ENCODE results near the gene NAGK. TPM values are rescaled to one million over a fixed set of nuclear protein-coding genes. Genes with fewer than 3 reads are reported as not detected.
A peak's percentile ranks its signal among the peaks of the same experiment; 100 is the strongest.
"Not testable (repeated sequence)": the region's sequence is repeated elsewhere in the genome, so short reads cannot be mapped to it uniquely, and the experiment has no call there.

The NAGK gene
- total and polyA plus RNA-seq, 4 donors: 41.2 to 147 (median 107) TPM

DNA sequence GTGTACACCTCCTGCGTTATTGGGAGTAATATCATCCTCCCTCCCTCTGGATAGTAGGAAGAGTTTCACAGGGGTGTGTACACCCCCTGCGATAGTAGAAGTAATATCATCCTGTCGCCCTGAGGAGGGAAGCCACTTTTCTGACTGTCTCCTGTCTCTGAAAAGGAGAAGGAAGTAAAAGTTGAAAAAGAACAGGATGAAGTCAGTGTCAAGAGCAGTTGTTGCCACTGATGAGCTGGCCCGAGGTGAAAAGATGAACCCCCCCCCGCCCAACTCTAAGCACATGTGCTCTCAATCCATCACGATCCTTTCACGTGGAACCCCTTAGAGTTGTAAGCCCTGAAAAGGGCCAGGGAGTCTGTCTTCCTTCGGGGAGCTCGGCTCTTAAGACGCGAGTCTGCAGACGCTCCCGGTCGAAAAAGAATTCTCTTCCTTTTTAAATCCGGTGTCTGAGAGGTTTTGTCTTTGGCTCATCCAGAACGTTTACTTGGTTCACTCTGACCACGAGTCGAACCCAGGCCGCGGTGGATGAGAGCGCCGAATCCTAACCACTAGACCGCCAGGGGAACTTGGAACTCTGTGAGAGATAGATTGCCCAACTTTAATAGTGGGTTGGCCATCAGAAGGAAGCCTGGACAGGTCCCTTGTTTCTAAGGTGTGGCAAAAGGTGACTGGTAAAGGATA, 22.4 kb upstream of the NAGK start:
- no peak overlapping the region for H3K27ac ChIP-seq (ENCODE audit: low read depth, low read length)
- 84% methylated on average over 17 of the region's 23 CpGs for WGBS (ENCODE audit: insufficient coverage)
- H3K27me3 ChIP-seq (ENCODE audit: control insufficient read depth, insufficient read depth, low read length): no peaks in the 10 kb centered on the region
- H3K4me3 ChIP-seq (ENCODE audit: low read depth, low read length): no peak overlapping the region
- DNase-seq (ENCODE audit: low read depth in 4 of 6, low spot score in 6 of 6): no peak
- no peaks in the 10 kb centered on the region for H3K9me3 ChIP-seq (ENCODE audit: control insufficient read depth, insufficient read depth, low read length)
- no peaks in the 10 kb centered on the region for H3K4me1 ChIP-seq (ENCODE audit: control insufficient read depth, insufficient read depth, low read length)
- no peaks in the 10 kb centered on the region for H3K36me3 ChIP-seq (ENCODE audit: control insufficient read depth, insufficient read depth, low read length)

GRCh38 chr2:71048096-71048495, 20.4 kb upstream of the NAGK start:
- DNase-seq (ENCODE audit: low read depth in 4 of 6, low spot score in 6 of 6): no peak
- no peaks in the 10 kb centered on the region for H3K27me3 ChIP-seq (ENCODE audit: control insufficient read depth, insufficient read depth, low read length)
- no peak overlapping the region for H3K4me3 ChIP-seq (ENCODE audit: low read depth, low read length)
- H3K27ac ChIP-seq (ENCODE audit: low read depth, low read length): no peak overlapping the region
- H3K36me3 ChIP-seq (ENCODE audit: control insufficient read depth, insufficient read depth, low read length): no peaks in the 10 kb centered on the region
- H3K9me3 ChIP-seq (ENCODE audit: control insufficient read depth, insufficient read depth, low read length): no peaks in the 10 kb centered on the region
- no peaks in the 10 kb centered on the region for H3K4me1 ChIP-seq (ENCODE audit: control insufficient read depth, insufficient read depth, low read length)
- 88% methylated on average over 5 of the region's 7 CpGs for WGBS (ENCODE audit: insufficient coverage)

- 92% methylated on average over 8 of the region's 10 CpGs for WGBS (ENCODE audit: insufficient coverage)
- not testable (repeated sequence) for DNase-seq (ENCODE audit: low read depth in 4 of 6, low spot score in 6 of 6); H3K27me3 ChIP-seq (ENCODE audit: control insufficient read depth, insufficient read depth, low read length); H3K4me1 ChIP-seq (ENCODE audit: control insufficient read depth, insufficient read depth, low read length); H3K4me3 ChIP-seq (ENCODE audit: low read depth, low read length); H3K9me3 ChIP-seq (ENCODE audit: control insufficient read depth, insufficient read depth, low read length); H3K36me3 ChIP-seq (ENCODE audit: control insufficient read depth, insufficient read depth, low read length); H3K27ac ChIP-seq (ENCODE audit: low read depth, low read length)
These were observed 18.6 kb upstream of the NAGK start for GRCh38 chr2:71049704-71050360.

GRCh38 chr2:71055206-71055740, 13.2 kb upstream of the NAGK start:
- not testable (repeated sequence) for H3K36me3 ChIP-seq (ENCODE audit: control insufficient read depth, insufficient read depth, low read length); H3K27ac ChIP-seq (ENCODE audit: low read depth, low read length); DNase-seq (ENCODE audit: low read depth in 4 of 6, low spot score in 6 of 6); H3K4me3 ChIP-seq (ENCODE audit: low read depth, low read length); H3K27me3 ChIP-seq (ENCODE audit: control insufficient read depth, insufficient read depth, low read length); H3K4me1 ChIP-seq (ENCODE audit: control insufficient read depth, insufficient read depth, low read length); H3K9me3 ChIP-seq (ENCODE audit: control insufficient read depth, insufficient read depth, low read length)
- 65% methylated on average over 10 of the region's 10 CpGs for WGBS (ENCODE audit: insufficient coverage)

DNA sequence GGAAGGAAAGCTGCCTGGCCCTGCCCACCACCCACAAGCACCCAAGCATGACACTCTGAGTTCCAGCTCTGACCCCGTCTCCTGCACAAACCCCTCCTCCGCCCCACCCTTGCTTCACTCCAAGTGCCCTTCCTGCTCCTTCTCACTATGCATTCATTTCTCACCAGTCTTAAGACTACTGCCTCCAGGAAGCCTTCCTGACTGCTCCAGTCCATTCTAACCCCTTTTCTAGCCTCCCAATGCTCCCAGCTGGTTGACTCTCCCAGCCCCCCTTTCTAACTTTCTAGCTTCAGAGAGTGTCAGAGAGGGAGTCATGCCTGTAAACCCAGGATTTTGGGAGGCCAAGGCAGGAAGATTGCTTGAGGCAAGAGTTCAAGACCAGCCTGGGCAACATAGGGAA, 8.2 kb upstream of the NAGK start:
- H3K9me3 ChIP-seq (ENCODE audit: control insufficient read depth, insufficient read depth, low read length): no peaks in the 10 kb centered on the region
- no peak overlapping the region for H3K4me3 ChIP-seq (ENCODE audit: low read depth, low read length)
- DNase-seq (ENCODE audit: low read depth in 4 of 6, low spot score in 6 of 6): no peak
- WGBS (ENCODE audit: insufficient coverage): 83% methylated on average over 2 of the region's 2 CpGs
- no peaks in the 10 kb centered on the region for H3K36me3 ChIP-seq (ENCODE audit: control insufficient read depth, insufficient read depth, low read length)
- H3K27me3 ChIP-seq (ENCODE audit: control insufficient read depth, insufficient read depth, low read length): peaks cover 2% of the 10 kb centered on the region
- no peak overlapping the region for H3K27ac ChIP-seq (ENCODE audit: low read depth, low read length)
- no peaks in the 10 kb centered on the region for H3K4me1 ChIP-seq (ENCODE audit: control insufficient read depth, insufficient read depth, low read length)

DNA sequence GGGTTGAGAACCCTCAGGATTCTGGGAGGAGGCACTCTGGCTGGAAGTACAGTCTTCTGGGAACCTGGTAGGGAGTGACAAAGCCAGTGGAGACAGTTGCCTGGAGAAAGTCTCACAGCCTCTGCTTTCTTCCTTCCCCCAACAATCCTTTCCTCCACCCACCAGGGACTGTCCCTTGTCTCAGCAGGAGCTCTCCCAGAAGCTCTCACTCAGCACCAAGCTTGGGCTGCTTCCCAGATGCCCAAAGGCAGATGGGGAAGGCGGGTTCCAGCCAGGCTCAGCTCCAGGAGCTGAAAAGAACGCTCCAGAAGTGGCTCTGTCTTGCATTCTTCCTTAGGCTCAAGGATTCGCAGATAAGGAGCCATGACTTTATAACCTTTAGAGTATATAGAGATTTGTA, 7.6 kb upstream of the NAGK start:
- H3K4me1 ChIP-seq (ENCODE audit: control insufficient read depth, insufficient read depth, low read length): no peaks in the 10 kb centered on the region
- WGBS (ENCODE audit: insufficient coverage): 67% methylated on average over 1 of the region's 3 CpGs
- DNase-seq (ENCODE audit: low read depth in 4 of 6, low spot score in 6 of 6): no peak
- no peaks in the 10 kb centered on the region for H3K36me3 ChIP-seq (ENCODE audit: control insufficient read depth, insufficient read depth, low read length)
- H3K27me3 ChIP-seq (ENCODE audit: control insufficient read depth, insufficient read depth, low read length): peaks cover 2% of the 10 kb centered on the region
- no peaks in the 10 kb centered on the region for H3K9me3 ChIP-seq (ENCODE audit: control insufficient read depth, insufficient read depth, low read length)
- no peak overlapping the region for H3K27ac ChIP-seq (ENCODE audit: low read depth, low read length)
- H3K4me3 ChIP-seq (ENCODE audit: low read depth, low read length): no peak overlapping the region

- H3K4me3 ChIP-seq (ENCODE audit: low read depth, low read length): no peak overlapping the region
- 80% methylated on average over 1 of the region's 1 CpG for WGBS (ENCODE audit: insufficient coverage)
- H3K27ac ChIP-seq (ENCODE audit: low read depth, low read length): no peak overlapping the region
- no peaks in the 10 kb centered on the region for H3K9me3 ChIP-seq (ENCODE audit: control insufficient read depth, insufficient read depth, low read length)
- DNase-seq (ENCODE audit: low read depth in 4 of 6, low spot score in 6 of 6): no peak
- H3K4me1 ChIP-seq (ENCODE audit: control insufficient read depth, insufficient read depth, low read length): peaks cover 6% of the 10 kb centered on the region
- H3K27me3 ChIP-seq (ENCODE audit: control insufficient read depth, insufficient read depth, low read length): peaks cover 2% of the 10 kb centered on the region
- H3K36me3 ChIP-seq (ENCODE audit: control insufficient read depth, insufficient read depth, low read length): no peaks in the 10 kb centered on the region
These were observed 5.2 kb upstream of the NAGK start for GRCh38 chr2:71063216-71063615.

DNA sequence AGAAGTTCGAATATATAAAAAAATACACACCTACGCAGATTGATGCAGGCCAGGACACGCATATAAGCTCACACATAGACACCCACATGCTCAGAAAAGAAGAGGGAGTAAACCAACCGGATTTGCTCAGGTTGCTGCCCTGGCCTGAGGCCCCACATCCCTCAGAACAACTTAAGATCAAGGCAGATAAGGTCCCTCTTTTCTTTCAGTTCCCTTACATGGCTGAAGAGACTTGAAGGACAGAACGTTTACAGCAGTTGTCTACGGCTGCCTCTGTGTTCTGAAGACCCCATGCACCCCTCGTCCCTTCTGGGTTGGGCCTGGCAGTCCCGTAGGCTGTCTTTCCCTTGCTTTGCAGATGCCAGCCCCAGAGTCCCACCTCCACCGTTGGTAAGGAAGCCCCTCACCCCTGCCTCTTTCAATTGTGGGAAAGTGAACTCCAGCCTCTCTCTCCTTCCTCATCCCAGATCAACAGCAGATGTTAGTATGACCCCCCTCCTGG, 4.3 kb upstream of the NAGK start:
- WGBS (ENCODE audit: insufficient coverage): 69% methylated on average over 9 of the region's 9 CpGs
- H3K27ac ChIP-seq (ENCODE audit: low read depth, low read length): peak overlapping the region; percentile 22
- H3K9me3 ChIP-seq (ENCODE audit: control insufficient read depth, insufficient read depth, low read length): no peaks in the 10 kb centered on the region
- no peak for DNase-seq (ENCODE audit: low read depth in 4 of 6, low spot score in 6 of 6)
- no peak overlapping the region for H3K4me3 ChIP-seq (ENCODE audit: low read depth, low read length)
- H3K27me3 ChIP-seq (ENCODE audit: control insufficient read depth, insufficient read depth, low read length): peaks cover 2% of the 10 kb centered on the region
- H3K36me3 ChIP-seq (ENCODE audit: control insufficient read depth, insufficient read depth, low read length): no peaks in the 10 kb centered on the region
- H3K4me1 ChIP-seq (ENCODE audit: control insufficient read depth, insufficient read depth, low read length): peaks cover 9% of the 10 kb centered on the region

DNA sequence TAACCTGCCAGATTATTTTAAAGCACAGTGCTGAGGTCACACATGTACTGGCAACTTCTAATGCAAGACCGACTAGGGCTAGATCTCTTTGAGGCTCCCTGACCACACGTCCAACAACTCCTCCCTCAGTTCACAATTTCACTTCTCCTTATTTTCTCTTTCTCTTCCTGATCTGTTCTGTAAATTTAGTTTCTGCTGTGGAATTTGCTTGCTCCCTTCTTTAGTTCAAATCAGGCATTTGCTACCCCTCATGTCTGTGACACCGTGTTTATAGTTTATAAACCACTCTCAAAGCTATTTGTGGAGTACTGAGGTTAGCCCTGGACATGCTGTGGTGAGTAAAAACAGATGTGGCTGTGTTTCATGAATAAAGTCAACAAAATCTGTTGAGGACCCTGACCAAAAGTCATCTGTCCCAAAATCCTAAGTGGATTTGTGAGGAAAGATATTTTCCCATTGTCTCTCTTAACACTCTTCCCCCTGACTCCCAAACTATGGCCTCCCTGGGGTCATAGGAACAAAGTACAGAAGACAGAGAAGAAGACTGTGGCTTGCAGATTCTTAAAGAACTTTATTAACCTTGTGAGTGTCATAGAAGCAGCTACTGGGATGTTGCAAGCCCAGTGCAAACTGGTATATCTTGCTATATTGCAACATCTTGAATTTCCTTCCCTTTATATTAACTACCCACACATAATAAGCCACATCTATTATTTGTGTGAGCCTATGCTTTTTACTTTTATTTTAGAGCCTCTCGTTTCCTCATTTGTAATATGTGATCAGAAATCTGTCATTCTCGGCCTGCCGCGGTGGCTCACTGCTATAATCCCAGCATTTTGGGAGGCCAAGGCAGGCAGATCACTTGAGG, 3.5 kb upstream of the NAGK start:
- Histone ChIP-seq H3K4me1 (ENCODE audit: control insufficient read depth, insufficient read depth, low read length) (peaks cover 15% of the 10 kb centered on the region), H3K4me3 (ENCODE audit: low read depth, low read length) (no peak overlapping the region), H3K27ac (ENCODE audit: low read depth, low read length) (peak overlapping the region; percentile 1), H3K36me3 (ENCODE audit: control insufficient read depth, insufficient read depth, low read length) (no peaks in the 10 kb centered on the region), H3K27me3 (ENCODE audit: control insufficient read depth, insufficient read depth, low read length) (peaks cover 2% of the 10 kb centered on the region), H3K9me3 (ENCODE audit: control insufficient read depth, insufficient read depth, low read length) (no peaks in the 10 kb centered on the region)
- 95% methylated on average over 3 of the region's 7 CpGs for WGBS (ENCODE audit: insufficient coverage)
- no peak for DNase-seq (ENCODE audit: low read depth in 4 of 6, low spot score in 6 of 6)
